Activated CD8-positive, alpha-beta memory T cell treated with anti-CD3 and anti-CD28 coated beads, Interleukin-2, amount 10 ng/mL, durations not matched to agents 7 days and 5 days (primary cell): ENCODE results near the gene ST6GAL1. TPM values are rescaled to one million over a fixed set of nuclear protein-coding genes. Genes with fewer than 3 reads are reported as not detected.
A peak's percentile ranks its signal among the peaks of the same experiment; 100 is the strongest.
"Not testable (repeated sequence)": the region's sequence is repeated elsewhere in the genome, so short reads cannot be mapped to it uniquely, and the experiment has no call there.

Source experiments
- ATAC-seq: fragments of 150-1000 bp; cut with Tn5 transposase; one replicate; pipeline ENCODE4 v1.10.0; 2021; ENCODE audit warnings: moderate library complexity
- CTCF ChIA-PET: fragments of 350-600 bp; sonication (Branson Sonifier 250); formaldehyde crosslinking; loops from one replicate; lab custom pipeline; 2021; ENCODE audit warnings: antibody characterized with exemption; lab: Charles Lee
- DNase-seq: peaks from one replicate; pipeline ENCODE4 v3.0.0-alpha.2; 2020
- H3K27ac Mint-ChIP-seq: one replicate; pipeline ENCODE4 v1.8.0; 2021; ENCODE audit warnings: mild to moderate bottlenecking, mixed read lengths
- H3K27me3 Mint-ChIP-seq: one replicate; pipeline ENCODE4 v1.8.0; 2021; ENCODE audit warnings: mixed read lengths
- H3K36me3 Mint-ChIP-seq: one replicate; pipeline ENCODE4 v1.8.0; 2021; ENCODE audit warnings: mild to moderate bottlenecking, mixed read lengths
- H3K4me1 Mint-ChIP-seq: one replicate; pipeline ENCODE4 v1.8.0; 2021; ENCODE audit warnings: mixed read lengths
- H3K4me3 Mint-ChIP-seq: one replicate; pipeline ENCODE4 v1.8.0; 2021; ENCODE audit warnings: mild to moderate bottlenecking, moderate library complexity, mixed read lengths
- H3K9me3 Mint-ChIP-seq: one replicate; pipeline ENCODE4 v1.8.0; 2022; ENCODE audit warnings: low read depth, mixed read lengths
- total RNA-seq, 2 experiments: library from RNA; stranded (reverse); gene quantifications; one replicate each; pipeline ENCODE4 v1.2.3, GENCODE V29; 2021

The ST6GAL1 gene
- total RNA-seq, 2 experiments from 2014 or later = 77.9 to 102 TPM

DNA sequence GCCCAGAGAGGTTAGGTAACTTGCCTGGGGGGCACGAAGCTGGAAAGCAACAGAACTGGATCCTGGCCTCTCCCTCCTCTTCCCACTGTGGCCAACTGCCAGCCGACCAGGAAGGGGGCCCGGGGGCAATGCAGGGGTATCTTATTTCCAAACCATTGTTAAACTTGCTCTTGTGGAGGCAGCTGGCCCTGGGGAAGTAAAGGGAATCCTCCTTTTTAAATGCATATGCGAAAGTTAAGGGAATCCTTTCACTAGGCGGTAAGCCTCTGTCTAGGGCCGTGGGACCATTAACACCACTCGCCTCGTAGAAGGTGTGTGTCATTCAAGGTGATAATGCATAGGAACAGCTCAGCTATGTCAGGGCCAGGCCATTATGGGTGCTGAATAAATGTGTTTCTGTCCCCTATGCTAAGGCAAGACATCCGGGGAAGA, 68.6 kb downstream of the ST6GAL1 start:
- Mint-ChIP-seq H3K4me1 (peaks cover 58% of the 10 kb centered on the region), H3K4me3 (no peak overlapping the region), H3K36me3 (peaks cover 47% of the 10 kb centered on the region), H3K27me3 (no peaks in the 10 kb centered on the region), H3K27ac (peak overlapping the region; percentile 80), H3K9me3 (peaks cover 3% of the 10 kb centered on the region)
- DNase-seq = no peak
- ATAC-seq = no peak
- CTCF ChIA-PET = interaction anchor here (1.3 to 2.2 kb wide), 2 partner anchors 10 to 172 kb away, joined by 3 to 6 read pairs; no protein-coding TSS in a partner anchor

- H3K36me3 Mint-ChIP-seq = peaks cover 60% of the 10 kb centered on the region
- ATAC-seq (peak; percentile 73), DNase-seq (peak; percentile 62)
- peak overlapping the region; percentile 91 for H3K27ac Mint-ChIP-seq
- peaks cover 73% of the 10 kb centered on the region for H3K4me1 Mint-ChIP-seq
- peaks cover 8% of the 10 kb centered on the region for H3K9me3 Mint-ChIP-seq
- no peaks in the 10 kb centered on the region for H3K27me3 Mint-ChIP-seq
- CTCF ChIA-PET = interaction anchor here (0.7 to 6.1 kb wide), 9 partner anchors 18 to 164 kb away, joined by 3 to 33 read pairs (median 4); partner anchors contain the start of gene RPL39L
- peak overlapping the region; percentile 50 for H3K4me3 Mint-ChIP-seq
Measured at GRCh38 chr3:187000711-187001151, 70.4 kb downstream of the ST6GAL1 start.

DNA sequence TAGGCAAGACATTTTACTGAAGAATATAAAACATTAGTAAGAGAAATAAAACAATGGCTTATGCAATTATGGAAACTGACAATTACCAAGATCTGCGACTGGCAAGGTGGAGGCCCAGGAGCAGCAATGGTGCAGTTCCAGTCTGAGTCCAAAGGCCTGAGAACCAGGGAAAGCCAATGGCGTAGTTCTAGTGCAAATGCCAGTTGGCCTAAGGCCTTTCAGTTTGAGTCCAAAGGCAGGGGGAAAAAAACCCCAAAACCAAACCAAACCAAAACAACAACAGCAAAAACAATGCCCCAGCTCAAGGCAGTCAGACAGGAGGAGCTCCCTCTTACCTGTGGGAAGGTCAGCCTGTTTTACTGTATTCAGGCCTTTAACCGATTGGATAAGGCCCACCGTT, 72.6 kb downstream of the ST6GAL1 start:
- H3K27ac Mint-ChIP-seq = peak overlapping the region; percentile 70
- ATAC-seq (no peak), DNase-seq (no peak)
- no peak overlapping the region for H3K4me3 Mint-ChIP-seq
- H3K4me1 Mint-ChIP-seq = peaks cover 80% of the 10 kb centered on the region
- peaks cover 71% of the 10 kb centered on the region for H3K36me3 Mint-ChIP-seq
- H3K9me3 Mint-ChIP-seq = peaks cover 8% of the 10 kb centered on the region
- H3K27me3 Mint-ChIP-seq = no peaks in the 10 kb centered on the region
- CTCF ChIA-PET = interaction anchor here (6.1 kb wide), 1 partner anchor 24 kb away, joined by 33 read pairs; no protein-coding TSS in a partner anchor

GRCh38 chr3:187005827-187006481, 75.6 kb downstream of the ST6GAL1 start:
- Mint-ChIP-seq H3K27ac (peak overlapping the region; percentile 85), H3K4me1 (peaks cover 69% of the 10 kb centered on the region), H3K27me3 (no peaks in the 10 kb centered on the region), H3K36me3 (peaks cover 68% of the 10 kb centered on the region), H3K4me3 (no peak overlapping the region), H3K9me3 (peaks cover 11% of the 10 kb centered on the region)
- DNase-seq (peak; percentile 76), ATAC-seq (peak; percentile 73)
- CTCF ChIA-PET = interaction anchor here (0.9 to 6.1 kb wide), 4 partner anchors 20 to 157 kb away, joined by 3 to 33 read pairs (median 5); no protein-coding TSS in a partner anchor

DNA sequence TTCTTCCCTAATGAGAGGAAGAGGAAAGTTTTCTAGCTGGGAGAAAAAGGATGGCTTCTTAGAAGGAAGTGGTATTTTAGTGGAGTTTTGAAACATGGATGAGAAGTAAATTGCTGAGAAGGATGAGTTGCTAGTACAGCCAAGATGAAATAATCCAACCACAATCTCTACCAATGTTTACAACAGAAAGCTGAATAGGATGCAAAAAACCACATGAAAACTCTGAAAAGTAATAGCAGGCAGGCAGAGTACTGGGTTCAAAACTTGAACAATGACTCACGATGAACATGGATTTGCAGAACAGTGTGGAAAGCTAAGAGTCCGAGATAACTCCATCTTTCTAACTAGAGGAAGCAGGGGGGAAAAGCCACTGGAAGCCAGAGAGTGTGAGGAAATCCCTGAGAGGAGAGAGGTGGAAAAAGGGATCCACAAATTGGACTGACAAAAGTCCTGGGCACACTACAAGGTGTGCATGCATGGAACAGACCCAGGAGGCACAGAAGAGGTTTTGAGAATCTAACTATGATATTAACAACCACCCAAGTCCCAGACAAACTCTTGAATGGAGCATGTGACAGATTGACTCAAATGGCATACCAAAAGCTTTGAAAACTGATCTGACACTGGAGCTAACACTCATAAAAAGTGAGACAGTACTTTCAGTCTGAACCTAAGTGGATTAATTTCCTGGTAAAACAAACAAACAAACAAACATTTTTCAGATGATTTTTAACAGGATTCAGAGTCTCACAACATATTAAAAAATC, 76.7 kb downstream of the ST6GAL1 start:
- Mint-ChIP-seq H3K4me3 (peak overlapping the region; percentile 3), H3K27ac (peak overlapping the region; percentile 71), H3K27me3 (no peaks in the 10 kb centered on the region), H3K4me1 (peaks cover 68% of the 10 kb centered on the region), H3K36me3 (peaks cover 64% of the 10 kb centered on the region), H3K9me3 (peaks cover 11% of the 10 kb centered on the region)
- DNase-seq = no peak
- CTCF ChIA-PET = interaction anchor here (0.5 to 1.8 kb wide), 5 partner anchors 19 to 142 kb away, joined by 3 to 6 read pairs (median 4); partner anchors contain the start of gene RPL39L
- peak; percentile 52 for ATAC-seq

DNA sequence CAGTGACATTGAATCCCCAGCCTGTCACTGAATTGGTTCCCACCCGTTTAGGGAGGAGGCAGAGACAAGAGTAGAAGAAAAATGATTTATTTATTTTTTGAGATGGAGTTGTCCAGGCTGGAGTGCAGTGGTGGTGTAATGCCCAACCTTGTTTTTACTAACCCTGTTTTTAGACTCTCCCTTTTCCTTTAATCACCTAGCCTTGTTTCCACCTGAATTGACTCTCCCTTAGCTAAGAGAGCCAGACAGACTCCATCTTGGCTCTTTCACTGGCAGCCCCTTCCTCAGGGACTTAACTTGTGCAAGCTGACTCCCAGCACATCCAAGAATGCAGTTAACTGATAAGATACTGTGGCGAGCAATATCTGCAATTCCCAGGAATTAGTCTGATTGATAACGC, 80.1 kb downstream of the ST6GAL1 start:
- Mint-ChIP-seq H3K4me1 (peaks cover 61% of the 10 kb centered on the region), H3K36me3 (peaks cover 46% of the 10 kb centered on the region)
- CTCF ChIA-PET = interaction anchor here (1.3 kb wide), 1 partner anchor 9 kb away, joined by 3 read pairs; no protein-coding TSS in a partner anchor
- ATAC-seq, H3K27ac Mint-ChIP-seq, H3K27me3 Mint-ChIP-seq, H3K9me3 Mint-ChIP-seq, H3K4me3 Mint-ChIP-seq, DNase-seq: not testable (repeated sequence)

DNA sequence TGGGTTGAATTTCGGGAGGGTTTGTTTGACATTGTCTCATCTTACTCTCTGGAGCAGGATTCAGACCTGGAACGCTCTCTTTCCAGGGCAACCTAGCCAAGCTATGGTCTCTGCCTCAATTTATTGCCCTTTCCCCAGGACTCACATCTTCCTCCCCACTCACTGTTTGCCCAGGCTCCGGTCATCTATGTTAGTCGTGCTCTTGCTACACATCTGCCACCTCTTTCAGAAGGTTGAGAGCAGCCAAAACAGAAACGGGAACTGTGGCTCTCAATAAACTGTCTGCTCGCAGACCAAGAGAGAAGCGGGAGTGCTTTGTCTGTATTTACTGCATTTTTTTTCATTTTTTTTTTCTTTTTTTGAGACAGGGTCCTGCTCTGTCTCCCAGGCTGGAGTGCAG, 81.6 kb downstream of the ST6GAL1 start:
- peaks cover 42% of the 10 kb centered on the region for H3K36me3 Mint-ChIP-seq
- CTCF ChIA-PET = interaction anchor here (1.0 to 1.3 kb wide), 2 partner anchors 7 to 163 kb away, joined by 3 to 4 read pairs; no protein-coding TSS in a partner anchor
- H3K4me3 Mint-ChIP-seq = no peak overlapping the region
- ATAC-seq (no peak), DNase-seq (no peak)
- H3K4me1 Mint-ChIP-seq = peaks cover 60% of the 10 kb centered on the region
- no peaks in the 10 kb centered on the region for H3K27me3 Mint-ChIP-seq
- no peak overlapping the region for H3K27ac Mint-ChIP-seq
- H3K9me3 Mint-ChIP-seq = peaks cover 3% of the 10 kb centered on the region

DNA sequence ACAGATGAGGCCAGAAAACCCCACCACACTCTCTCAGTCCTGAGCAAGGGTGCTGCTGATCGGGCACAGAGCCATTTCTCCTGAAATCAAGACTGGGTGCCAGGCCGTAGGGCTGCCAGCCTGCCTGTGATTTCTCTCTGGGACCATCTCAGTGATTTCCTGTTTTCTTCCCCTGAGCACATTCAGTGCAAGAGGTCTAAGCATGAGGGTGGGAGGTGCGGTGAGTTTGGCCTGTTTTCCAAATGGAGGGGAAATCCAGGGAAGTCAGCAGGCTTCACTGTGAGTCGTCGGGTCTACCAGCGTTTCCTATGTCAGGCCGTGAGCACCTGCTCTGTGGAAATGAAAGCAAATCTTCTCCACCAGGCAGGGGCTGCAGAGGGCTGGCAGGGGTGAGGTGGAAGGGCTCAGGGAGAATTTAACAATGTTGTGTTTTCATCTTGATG, 82.3 kb downstream of the ST6GAL1 start:
- DNase-seq (no peak), ATAC-seq (peak; percentile 71)
- CTCF ChIA-PET = no interaction called here
- no peak overlapping the region for H3K4me3 Mint-ChIP-seq
- H3K4me1 Mint-ChIP-seq = peaks cover 53% of the 10 kb centered on the region
- peak overlapping the region; percentile 58 for H3K27ac Mint-ChIP-seq
- peaks cover 39% of the 10 kb centered on the region for H3K36me3 Mint-ChIP-seq
- H3K27me3 Mint-ChIP-seq = no peaks in the 10 kb centered on the region
- H3K9me3 Mint-ChIP-seq = peaks cover 3% of the 10 kb centered on the region

DNA sequence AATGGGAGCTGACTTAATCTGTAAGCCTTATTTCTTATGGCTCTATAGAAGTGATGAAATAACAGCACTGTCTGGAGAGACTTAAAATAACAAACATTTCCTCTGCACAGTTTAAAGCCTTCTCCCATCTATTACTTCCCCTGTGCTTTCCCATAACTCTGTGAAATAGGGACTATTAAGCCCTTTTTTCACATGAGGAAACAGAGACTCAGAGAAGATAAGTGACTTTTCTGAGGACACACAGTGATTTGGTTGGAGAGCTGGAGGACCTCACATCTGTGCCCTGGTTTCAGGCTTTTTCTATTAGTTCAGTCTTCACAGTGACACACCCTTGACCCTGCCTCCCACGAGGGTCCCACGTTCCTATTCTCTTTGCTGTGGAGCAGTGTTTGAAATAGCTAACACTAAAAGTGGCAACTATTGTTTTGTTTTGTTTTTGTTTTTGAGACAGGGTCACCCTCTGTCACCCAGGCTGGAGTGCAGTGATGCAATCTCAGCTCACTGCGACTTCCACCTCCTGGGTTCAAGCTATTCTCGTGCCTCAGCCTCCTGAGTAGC, 82.9 kb downstream of the ST6GAL1 start:
- DNase-seq (no peak), ATAC-seq (no peak)
- Mint-ChIP-seq H3K4me1 (peaks cover 47% of the 10 kb centered on the region), H3K27me3 (no peaks in the 10 kb centered on the region), H3K9me3 (no peaks in the 10 kb centered on the region), H3K36me3 (peaks cover 34% of the 10 kb centered on the region), H3K27ac (peak overlapping the region; percentile 58), H3K4me3 (no peak overlapping the region)
- CTCF ChIA-PET = interaction anchor here (1.3 kb wide), 1 partner anchor 79 kb away, joined by 3 read pairs; no protein-coding TSS in a partner anchor

- ATAC-seq = no peak
- DNase-seq = no peak
- Mint-ChIP-seq H3K27ac (no peak overlapping the region), H3K4me3 (no peak overlapping the region), H3K9me3 (no peaks in the 10 kb centered on the region), H3K27me3 (no peaks in the 10 kb centered on the region), H3K36me3 (peaks cover 30% of the 10 kb centered on the region), H3K4me1 (peaks cover 49% of the 10 kb centered on the region)
- CTCF ChIA-PET = interaction anchor here (1.3 kb wide), 1 partner anchor 80 kb away, joined by 3 read pairs; no protein-coding TSS in a partner anchor
Measured at GRCh38 chr3:187014417-187014864, 84.1 kb downstream of the ST6GAL1 start.

GRCh38 chr3:187015903-187016638, 85.7 kb downstream of the ST6GAL1 start:
- Mint-ChIP-seq H3K4me3 (no peak overlapping the region), H3K27me3 (no peaks in the 10 kb centered on the region), H3K27ac (peak overlapping the region; percentile 7), H3K36me3 (peaks cover 35% of the 10 kb centered on the region), H3K9me3 (no peaks in the 10 kb centered on the region), H3K4me1 (peaks cover 60% of the 10 kb centered on the region)
- DNase-seq (no peak), ATAC-seq (no peak)
- CTCF ChIA-PET = interaction anchor here (0.8 to 1.1 kb wide), 3 partner anchors 9 to 111 kb away, joined by 3 read pairs; no protein-coding TSS in a partner anchor

DNA sequence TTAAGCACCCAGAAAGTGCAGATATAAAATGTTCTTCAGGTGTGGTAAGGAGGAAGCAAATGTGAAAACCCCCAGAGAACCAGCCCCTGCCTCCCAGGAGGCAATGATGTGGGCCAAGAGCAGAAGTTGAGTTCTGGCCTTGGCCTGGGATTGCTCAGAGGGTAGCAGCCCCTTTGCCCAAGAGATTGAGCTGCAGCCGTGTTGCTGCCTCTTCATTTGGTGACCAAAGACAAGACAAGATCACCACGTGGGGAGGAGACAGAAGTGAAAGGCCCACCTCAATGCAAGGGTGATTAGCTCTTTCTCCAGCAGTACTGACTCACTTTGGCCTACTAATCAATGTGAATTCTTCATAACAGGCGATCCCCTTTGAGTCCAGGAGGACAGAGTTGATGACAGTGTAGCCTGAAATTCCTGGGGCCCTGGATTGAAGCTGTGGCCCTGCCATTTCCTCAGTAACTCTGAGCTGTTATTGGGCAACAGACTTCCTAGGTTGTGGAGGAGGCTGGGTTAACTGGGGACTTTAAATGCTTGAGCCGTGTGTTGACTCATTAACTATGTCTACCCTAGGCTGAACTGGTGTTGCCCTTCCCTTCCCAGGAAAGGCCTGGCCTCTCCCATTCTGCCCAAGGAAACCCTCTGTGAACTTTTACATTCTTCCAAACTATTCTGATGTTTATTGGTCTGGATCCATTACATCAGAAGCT, 86.5 kb downstream of the ST6GAL1 start:
- DNase-seq = no peak
- Mint-ChIP-seq H3K27ac (no peak overlapping the region), H3K4me3 (no peak overlapping the region), H3K36me3 (peaks cover 33% of the 10 kb centered on the region), H3K9me3 (no peaks in the 10 kb centered on the region), H3K27me3 (no peaks in the 10 kb centered on the region), H3K4me1 (peaks cover 54% of the 10 kb centered on the region)
- CTCF ChIA-PET = interaction anchor here (0.8 to 1.1 kb wide), 2 partner anchors 8 to 112 kb away, joined by 3 read pairs; no protein-coding TSS in a partner anchor
- no peak for ATAC-seq
